DOHH2 (cell line): ENCODE data around the gene KCNIP3.

Source experiments
- EZH2phosphoT487 ChIP-seq: fragments of 200-600 bp; sonication (generic); IDR thresholded peaks from 2 replicates; pipeline ENCODE4 v1.6.1; 2017; ENCODE audit warnings: borderline replicate concordance, mild to moderate bottlenecking, antibody characterized with exemption, low read length, moderate library complexity, mixed read lengths
- TF ChIP-seq, protein P1 (sequence below): fragments of 200-600 bp; sonication (generic); IDR thresholded peaks from one replicate; pipeline ENCODE4 v1.5.1; 2014; ENCODE audit warnings: antibody characterized with exemption, mild to moderate bottlenecking, low read depth, low read length; ENCODE audit not compliant: poor library complexity, severe bottlenecking

DNA sequence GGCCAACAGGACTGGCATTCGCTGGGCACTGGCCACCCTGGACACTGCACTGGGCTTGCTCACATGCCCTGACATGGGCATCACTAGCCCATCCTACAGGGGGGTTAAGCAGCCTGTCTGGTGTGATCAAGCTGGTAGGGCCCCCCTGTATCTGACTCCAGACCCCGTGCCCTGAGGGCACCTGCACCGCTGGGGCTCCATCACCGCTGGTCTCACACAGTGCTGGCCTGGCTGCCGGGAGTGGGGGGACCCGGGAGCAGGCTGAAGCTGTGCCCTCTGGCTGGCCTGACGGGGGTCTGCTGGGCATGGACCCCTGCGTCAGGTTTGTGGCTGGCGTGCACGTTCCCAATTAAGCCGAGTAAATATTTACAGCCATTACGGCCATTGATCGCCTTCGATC is 32.3 kb downstream of the KCNIP3 start:
- no peak for TF ChIP-seq EZH2phosphoT487
- TF ChIP-seq, protein P1, sequence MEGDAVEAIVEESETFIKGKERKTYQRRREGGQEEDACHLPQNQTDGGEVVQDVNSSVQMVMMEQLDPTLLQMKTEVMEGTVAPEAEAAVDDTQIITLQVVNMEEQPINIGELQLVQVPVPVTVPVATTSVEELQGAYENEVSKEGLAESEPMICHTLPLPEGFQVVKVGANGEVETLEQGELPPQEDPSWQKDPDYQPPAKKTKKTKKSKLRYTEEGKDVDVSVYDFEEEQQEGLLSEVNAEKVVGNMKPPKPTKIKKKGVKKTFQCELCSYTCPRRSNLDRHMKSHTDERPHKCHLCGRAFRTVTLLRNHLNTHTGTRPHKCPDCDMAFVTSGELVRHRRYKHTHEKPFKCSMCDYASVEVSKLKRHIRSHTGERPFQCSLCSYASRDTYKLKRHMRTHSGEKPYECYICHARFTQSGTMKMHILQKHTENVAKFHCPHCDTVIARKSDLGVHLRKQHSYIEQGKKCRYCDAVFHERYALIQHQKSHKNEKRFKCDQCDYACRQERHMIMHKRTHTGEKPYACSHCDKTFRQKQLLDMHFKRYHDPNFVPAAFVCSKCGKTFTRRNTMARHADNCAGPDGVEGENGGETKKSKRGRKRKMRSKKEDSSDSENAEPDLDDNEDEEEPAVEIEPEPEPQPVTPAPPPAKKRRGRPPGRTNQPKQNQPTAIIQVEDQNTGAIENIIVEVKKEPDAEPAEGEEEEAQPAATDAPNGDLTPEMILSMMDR = no peak
